ENCODE data around the gene RGL3.

DNA sequence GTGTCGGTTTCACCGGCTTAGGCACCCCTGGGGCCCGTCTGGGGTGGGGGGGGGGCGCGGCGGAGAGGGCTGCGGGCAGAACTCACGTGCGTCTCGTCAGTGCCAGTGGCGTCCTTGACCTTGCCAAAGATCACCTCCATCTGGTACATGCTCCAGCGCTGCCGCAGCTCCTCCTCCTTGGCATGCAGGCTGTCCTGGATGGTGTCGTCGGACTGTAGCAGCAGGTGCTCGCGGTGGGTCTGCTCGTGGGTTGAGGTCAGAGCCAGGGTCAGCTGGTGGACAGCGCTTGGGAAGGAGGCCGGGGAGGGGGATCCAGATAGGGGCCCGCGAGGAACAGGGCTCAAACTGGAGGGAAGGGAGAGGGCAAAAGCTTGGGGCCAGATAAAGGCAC, 4.7 kb upstream of the RGL3 start:
- TF ChIP-seq CHD1 (IDR thresholded peaks at IDR 0.05; ENCODE audit: low read depth, low read length), result no peak
- TF ChIP-seq, protein P1, sequence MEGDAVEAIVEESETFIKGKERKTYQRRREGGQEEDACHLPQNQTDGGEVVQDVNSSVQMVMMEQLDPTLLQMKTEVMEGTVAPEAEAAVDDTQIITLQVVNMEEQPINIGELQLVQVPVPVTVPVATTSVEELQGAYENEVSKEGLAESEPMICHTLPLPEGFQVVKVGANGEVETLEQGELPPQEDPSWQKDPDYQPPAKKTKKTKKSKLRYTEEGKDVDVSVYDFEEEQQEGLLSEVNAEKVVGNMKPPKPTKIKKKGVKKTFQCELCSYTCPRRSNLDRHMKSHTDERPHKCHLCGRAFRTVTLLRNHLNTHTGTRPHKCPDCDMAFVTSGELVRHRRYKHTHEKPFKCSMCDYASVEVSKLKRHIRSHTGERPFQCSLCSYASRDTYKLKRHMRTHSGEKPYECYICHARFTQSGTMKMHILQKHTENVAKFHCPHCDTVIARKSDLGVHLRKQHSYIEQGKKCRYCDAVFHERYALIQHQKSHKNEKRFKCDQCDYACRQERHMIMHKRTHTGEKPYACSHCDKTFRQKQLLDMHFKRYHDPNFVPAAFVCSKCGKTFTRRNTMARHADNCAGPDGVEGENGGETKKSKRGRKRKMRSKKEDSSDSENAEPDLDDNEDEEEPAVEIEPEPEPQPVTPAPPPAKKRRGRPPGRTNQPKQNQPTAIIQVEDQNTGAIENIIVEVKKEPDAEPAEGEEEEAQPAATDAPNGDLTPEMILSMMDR (IDR thresholded peaks at IDR 0.05 in 2 of 3, conservative IDR thresholded peaks at IDR 0.05 in 1 of 3; ENCODE audit: control insufficient read depth in 2 of 3, extremely low read depth in 1 of 3, insufficient read depth in 1 of 3, low read depth in 3 of 3, low read length in 3 of 3), result no peak
- TF ChIP-seq SPI1 (IDR thresholded peaks at IDR 0.05; ENCODE audit: borderline replicate concordance, insufficient read depth, low read depth, low read length), result no peak
- TF ChIP-seq YY1 (IDR thresholded peaks at IDR 0.05; ENCODE audit: low read depth, low read length), result no peak
- TF ChIP-seq CEBPB (IDR thresholded peaks at IDR 0.05; ENCODE audit: borderline replicate concordance in 1 of 2, low read depth in 2 of 2, low read length in 2 of 2), result no peak
- TF ChIP-seq CREB1 (IDR thresholded peaks at IDR 0.05; ENCODE audit: low read depth), result no peak
- TF ChIP-seq RFX5 (IDR thresholded peaks at IDR 0.05; ENCODE audit: low read depth, low read length), result no peak
- no peak for TF ChIP-seq RAD21 (IDR thresholded peaks at IDR 0.05; ENCODE audit: insufficient read depth, low read depth, low read length)
- TF ChIP-seq RCOR1 (conservative IDR thresholded peaks at IDR 0.05; ENCODE audit: low read depth, low read length), result no peak
- TF ChIP-seq TAF1 (IDR thresholded peaks at IDR 0.05; ENCODE audit: borderline replicate concordance, low read depth, low read length), result no peak
- TF ChIP-seq CHD4 (IDR thresholded peaks at IDR 0.05), result no peak
- TF ChIP-seq, protein P2, sequence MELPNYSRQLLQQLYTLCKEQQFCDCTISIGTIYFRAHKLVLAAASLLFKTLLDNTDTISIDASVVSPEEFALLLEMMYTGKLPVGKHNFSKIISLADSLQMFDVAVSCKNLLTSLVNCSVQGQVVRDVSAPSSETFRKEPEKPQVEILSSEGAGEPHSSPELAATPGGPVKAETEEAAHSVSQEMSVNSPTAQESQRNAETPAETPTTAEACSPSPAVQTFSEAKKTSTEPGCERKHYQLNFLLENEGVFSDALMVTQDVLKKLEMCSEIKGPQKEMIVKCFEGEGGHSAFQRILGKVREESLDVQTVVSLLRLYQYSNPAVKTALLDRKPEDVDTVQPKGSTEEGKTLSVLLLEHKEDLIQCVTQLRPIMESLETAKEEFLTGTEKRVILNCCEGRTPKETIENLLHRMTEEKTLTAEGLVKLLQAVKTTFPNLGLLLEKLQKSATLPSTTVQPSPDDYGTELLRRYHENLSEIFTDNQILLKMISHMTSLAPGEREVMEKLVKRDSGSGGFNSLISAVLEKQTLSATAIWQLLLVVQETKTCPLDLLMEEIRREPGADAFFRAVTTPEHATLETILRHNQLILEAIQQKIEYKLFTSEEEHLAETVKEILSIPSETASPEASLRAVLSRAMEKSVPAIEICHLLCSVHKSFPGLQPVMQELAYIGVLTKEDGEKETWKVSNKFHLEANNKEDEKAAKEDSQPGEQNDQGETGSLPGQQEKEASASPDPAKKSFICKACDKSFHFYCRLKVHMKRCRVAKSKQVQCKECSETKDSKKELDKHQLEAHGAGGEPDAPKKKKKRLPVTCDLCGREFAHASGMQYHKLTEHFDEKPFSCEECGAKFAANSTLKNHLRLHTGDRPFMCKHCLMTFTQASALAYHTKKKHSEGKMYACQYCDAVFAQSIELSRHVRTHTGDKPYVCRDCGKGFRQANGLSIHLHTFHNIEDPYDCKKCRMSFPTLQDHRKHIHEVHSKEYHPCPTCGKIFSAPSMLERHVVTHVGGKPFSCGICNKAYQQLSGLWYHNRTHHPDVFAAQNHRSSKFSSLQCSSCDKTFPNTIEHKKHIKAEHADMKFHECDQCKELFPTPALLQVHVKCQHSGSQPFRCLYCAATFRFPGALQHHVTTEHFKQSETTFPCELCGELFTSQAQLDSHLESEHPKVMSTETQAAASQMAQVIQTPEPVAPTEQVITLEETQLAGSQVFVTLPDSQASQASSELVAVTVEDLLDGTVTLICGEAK (IDR thresholded peaks at IDR 0.05; ENCODE audit: borderline replicate concordance), result no peak

Data from GM12878 (cell line).